EH (cell line): ENCODE data around the gene B4GALNT4.
A peak's percentile ranks its signal among the peaks of the same experiment; 100 is the strongest.
"Not testable (repeated sequence)": the region's sequence is repeated elsewhere in the genome, so short reads cannot be mapped to it uniquely, and the experiment has no call there.

Experiments
- DNase-seq: peaks from one replicate; pipeline ENCODE4 v3.0.0-alpha.2; 2015; ENCODE audit warnings: low read depth

B4GALNT4 gene

GRCh38 chr11:334264-334994, 34.9 kb upstream of the B4GALNT4 start:
- no peak for DNase-seq

GRCh38 chr11:335779-336658, 33.3 kb upstream of the B4GALNT4 start:
- DNase-seq: peak; percentile 46

GRCh38 chr11:336659-337198, 32.6 kb upstream of the B4GALNT4 start:
- no peak for DNase-seq

- no peak for DNase-seq
Observed at GRCh38 chr11:337711-338110, 31.6 kb upstream of the B4GALNT4 start.

GRCh38 chr11:339963-340362, 29.3 kb upstream of the B4GALNT4 start:
- DNase-seq: no peak

GRCh38 chr11:340539-341512, 28.5 kb upstream of the B4GALNT4 start:
- DNase-seq: no peak

GRCh38 chr11:342328-342727, 27.0 kb upstream of the B4GALNT4 start:
- DNase-seq: no peak

- DNase-seq: no peak
Observed at GRCh38 chr11:344836-345578, 24.3 kb upstream of the B4GALNT4 start.

- DNase-seq: no peak
Observed at GRCh38 chr11:346529-346928, 22.8 kb upstream of the B4GALNT4 start.

- not testable (repeated sequence) for DNase-seq
Observed at GRCh38 chr11:349270-349954, 19.9 kb upstream of the B4GALNT4 start.

GRCh38 chr11:350033-350722, 19.1 kb upstream of the B4GALNT4 start:
- DNase-seq: not testable (repeated sequence)

GRCh38 chr11:350723-351255, 18.5 kb upstream of the B4GALNT4 start:
- DNase-seq: peak; percentile 48

- no peak for DNase-seq
Observed at GRCh38 chr11:351411-351810, 17.9 kb upstream of the B4GALNT4 start.

GRCh38 chr11:352456-353031, 16.8 kb upstream of the B4GALNT4 start:
- DNase-seq: no peak

GRCh38 chr11:353179-353873, 16.0 kb upstream of the B4GALNT4 start:
- peak; percentile 83 for DNase-seq

GRCh38 chr11:355581-356458, 13.5 kb upstream of the B4GALNT4 start:
- peak; percentile 97 for DNase-seq

- no peak for DNase-seq
Observed at GRCh38 chr11:356610-357009, 12.7 kb upstream of the B4GALNT4 start.

- no peak for DNase-seq
Observed at GRCh38 chr11:357582-357981, 11.7 kb upstream of the B4GALNT4 start.
